ENCODE results near the gene MRPS24.
"Not testable (repeated sequence)": the region's sequence is repeated elsewhere in the genome, so short reads cannot be mapped to it uniquely, and the experiment has no call there.

Gene MRPS24

GRCh38 chr7:43838201-43838658 lies 31.1 kb downstream of the MRPS24 start:
- no peak for DNase-seq (ENCODE audit: low read depth in 3 of 3)

GRCh38 chr7:43834463-43835251 lies 34.7 kb downstream of the MRPS24 start:
- DNase-seq (ENCODE audit: low read depth in 3 of 3) = peak; percentile 8 to 23 (median 16)

DNA sequence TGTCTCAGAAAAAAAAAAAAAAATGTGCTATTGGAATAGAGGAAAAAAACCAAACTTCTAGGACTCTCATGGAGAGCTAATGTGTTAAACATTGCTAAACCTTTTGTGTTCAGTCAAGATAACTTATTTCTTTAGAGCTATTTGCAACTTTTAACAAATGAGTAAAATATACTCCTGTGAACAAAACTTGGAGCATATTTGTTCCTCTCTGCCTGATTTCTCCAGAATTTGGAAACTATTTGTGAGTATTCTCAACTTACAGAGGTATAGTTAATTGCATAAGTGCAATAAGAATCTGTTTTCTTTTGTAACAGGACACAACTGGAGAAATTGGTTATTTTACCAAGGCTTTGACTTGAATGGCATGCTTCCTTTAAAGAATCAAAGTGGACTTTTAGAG lies 38.4 kb downstream of the MRPS24 start:
- not testable (repeated sequence) for DNase-seq (ENCODE audit: low read depth in 3 of 3)

- no peak for DNase-seq (ENCODE audit: low read depth in 3 of 3)
Observed at GRCh38 chr7:43825391-43825808, 43.9 kb downstream of the MRPS24 start.

- DNase-seq (ENCODE audit: low read depth in 3 of 3) = no peak
Observed at GRCh38 chr7:43824963-43825362, 44.4 kb downstream of the MRPS24 start.

- DNase-seq (ENCODE audit: low read depth in 3 of 3) = not testable (repeated sequence)
Observed at GRCh38 chr7:43824513-43824912, 44.8 kb downstream of the MRPS24 start.

DNA sequence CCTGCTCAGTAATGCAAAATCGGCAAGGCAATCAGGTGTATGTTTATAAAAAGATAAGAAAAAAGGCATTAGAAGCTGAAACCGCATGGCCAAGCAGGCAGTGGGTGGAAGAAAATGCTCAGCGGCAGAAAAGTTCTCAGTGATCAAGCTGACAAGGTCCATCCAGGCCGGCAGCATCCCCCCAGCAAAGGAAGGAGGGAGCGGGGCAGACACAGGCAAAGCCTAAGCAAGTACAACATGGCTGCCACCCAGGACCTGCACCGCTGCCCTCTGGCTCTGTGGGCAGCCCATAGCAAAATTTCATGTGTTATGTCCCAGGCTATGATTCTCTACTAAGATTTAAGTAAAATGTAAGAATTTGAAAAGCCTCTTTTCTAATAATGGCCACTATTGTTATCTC lies 45.4 kb downstream of the MRPS24 start:
- no peak for DNase-seq (ENCODE audit: low read depth in 3 of 3)

DNA sequence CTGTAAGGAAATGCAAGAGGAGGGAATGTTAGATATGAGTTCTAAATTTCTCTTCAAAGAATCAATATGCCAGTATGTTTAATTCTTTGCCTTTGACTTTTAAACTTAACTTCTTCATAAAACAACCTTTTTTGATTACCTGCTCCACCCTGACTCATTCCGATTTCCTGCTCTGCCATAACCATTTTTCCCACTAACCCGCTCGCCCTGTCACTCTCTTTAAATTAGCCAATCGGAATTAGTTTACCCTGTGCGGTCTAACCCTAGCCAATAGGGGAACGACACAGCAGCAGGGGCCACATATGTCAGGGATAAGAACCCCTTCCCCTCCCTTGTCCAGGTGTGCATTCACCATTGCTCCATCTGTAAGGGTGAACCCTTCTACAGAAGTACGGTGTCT lies 45.9 kb downstream of the MRPS24 start:
- DNase-seq (ENCODE audit: low read depth in 3 of 3) = not testable (repeated sequence)
